Activated naive CD4-positive, alpha-beta T cell treated with anti-CD3 and anti-CD28 coated beads for 36 hours (primary cell): ENCODE data around the gene BUD31. TPM values are rescaled to one million over a fixed set of nuclear protein-coding genes. Genes with fewer than 3 reads are reported as not detected.

Experiments used
- CTCF ChIA-PET: fragments of 350-600 bp; sonication (Branson Sonifier 250); formaldehyde crosslinking; loops from one replicate; lab custom pipeline; 2021; ENCODE audit warnings: antibody characterized with exemption; lab: Charles Lee
- DNase-seq: peaks from one replicate; pipeline ENCODE4 v3.0.0-alpha.2; 2020
- H3K27ac Mint-ChIP-seq: one replicate; pipeline ENCODE4 v1.8.0; 2021; ENCODE audit warnings: mild to moderate bottlenecking, mixed read lengths
- H3K27me3 Mint-ChIP-seq: one replicate; pipeline ENCODE4 v1.8.0; 2021; ENCODE audit warnings: low read depth, mixed read lengths
- H3K36me3 Mint-ChIP-seq: one replicate; pipeline ENCODE4 v1.8.0; 2021; ENCODE audit warnings: low read depth, mixed read lengths
- H3K4me1 Mint-ChIP-seq: one replicate; pipeline ENCODE4 v1.8.0; 2021; ENCODE audit warnings: low read depth, mixed read lengths
- H3K4me3 Mint-ChIP-seq: one replicate; pipeline ENCODE4 v1.8.0; 2021; ENCODE audit warnings: mild to moderate bottlenecking, moderate library complexity, mixed read lengths
- H3K9me3 Mint-ChIP-seq: one replicate; pipeline ENCODE4 v1.8.0; 2021; ENCODE audit warnings: mixed read lengths
- intact Hi-C: fragments of 100-400 bp; cut with micrococcal nuclease; formaldehyde crosslinking; loops from one replicate; pipeline ENCODE4 v1.15.1; 2023
- total RNA-seq, 2 experiments: library from RNA; stranded (reverse); gene quantifications; one replicate each; pipeline ENCODE4 v1.2.3, GENCODE V29; 2021

Gene BUD31
- total RNA-seq = 100 to 1,000 TPM; 160 to 176 TPM

GRCh38 chr7:99408379-99409191 lies at the start of gene BUD31, which contains the start of gene PDAP1:
Gene BUD31 (plus strand): TSS chr7:99408969. CDS start chr7:99411093, 2,124 bp downstream.
Gene PDAP1 (minus strand): TSS chr7:99408597. CDS start chr7:99408548, 49 bp downstream.
- Mint-ChIP-seq H3K27ac (peak within 1 kb of the TSS; percentile 92), H3K27me3 (no peaks in the 10 kb centered on the region), H3K4me3 (peak within 1 kb of the TSS; percentile 89), H3K9me3 (no peaks in the 10 kb centered on the region), H3K4me1 (peaks cover 49% of the 10 kb centered on the region), H3K36me3 (peaks cover 33% of the 10 kb centered on the region)
- intact Hi-C loops = loop anchor here (1.0 to 5.0 kb wide), 15 partner anchors 15 to 1020 kb away; partner anchors contain the start of genes CPSF4, MBLAC1, MEPCE and PTCD1
- peak; percentile 97 for DNase-seq
- CTCF ChIA-PET = interaction anchor here (0.6 to 1.1 kb wide), 5 partner anchors 8 to 1732 kb away, joined by 3 to 5 read pairs (median 3); no protein-coding TSS in a partner anchor

GRCh38 chr7:99359465-99360154 lies 49.2 kb upstream of the BUD31 start:
- CTCF ChIA-PET = interaction anchor here (0.5 to 0.7 kb wide), 2 partner anchors 11 to 17 kb away, joined by 3 read pairs; no protein-coding TSS in a partner anchor
- H3K27ac Mint-ChIP-seq = no peak overlapping the region
- H3K9me3 Mint-ChIP-seq = no peaks in the 10 kb centered on the region
- no peak for DNase-seq
- no peaks in the 10 kb centered on the region for H3K27me3 Mint-ChIP-seq
- intact Hi-C loops = no loop called here
- H3K4me3 Mint-ChIP-seq = no peak overlapping the region
- H3K36me3 Mint-ChIP-seq = peaks cover 18% of the 10 kb centered on the region
- no peaks in the 10 kb centered on the region for H3K4me1 Mint-ChIP-seq

DNA sequence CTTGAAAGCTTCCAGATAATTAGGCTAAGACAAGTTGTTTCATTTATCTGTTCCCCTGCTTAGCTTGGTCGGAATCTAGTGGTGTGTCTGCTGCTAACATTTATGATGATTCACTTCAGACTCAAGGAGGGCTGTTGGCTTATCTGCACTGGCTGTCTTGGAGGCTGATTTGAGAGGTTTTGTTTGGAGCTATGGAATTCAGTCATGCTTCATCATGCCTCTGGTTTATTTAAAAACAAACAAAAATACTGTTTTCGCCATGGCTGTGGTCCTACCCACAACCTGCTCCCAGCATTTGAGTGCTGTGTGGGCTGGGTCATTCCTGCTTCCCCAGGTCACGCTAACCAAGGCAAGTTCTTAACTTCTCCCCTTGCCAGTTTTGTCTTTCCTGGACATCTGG lies 46.0 kb upstream of the BUD31 start:
- CTCF ChIA-PET = interaction anchor here (0.6 to 2.3 kb wide), 3 partner anchors 12 to 25 kb away, joined by 3 to 5 read pairs (median 3); no protein-coding TSS in a partner anchor

GRCh38 chr7:99363286-99363685 lies 45.5 kb upstream of the BUD31 start:
- no peak overlapping the region for H3K4me3 Mint-ChIP-seq
- no peaks in the 10 kb centered on the region for H3K27me3 Mint-ChIP-seq
- no peaks in the 10 kb centered on the region for H3K9me3 Mint-ChIP-seq
- CTCF ChIA-PET = interaction anchor here (0.6 to 2.3 kb wide), 2 partner anchors 12 to 24 kb away, joined by 3 to 5 read pairs; no protein-coding TSS in a partner anchor
- DNase-seq = no peak
- H3K27ac Mint-ChIP-seq = no peak overlapping the region
- no peaks in the 10 kb centered on the region for H3K4me1 Mint-ChIP-seq
- peaks cover 20% of the 10 kb centered on the region for H3K36me3 Mint-ChIP-seq
- intact Hi-C loops = no loop called here

More for the DNA sequence above, 46.0 kb upstream of the BUD31 start:
- Mint-ChIP-seq H3K36me3 (peaks cover 24% of the 10 kb centered on the region), H3K9me3 (no peaks in the 10 kb centered on the region), H3K27ac (peak overlapping the region; percentile 8), H3K27me3 (no peaks in the 10 kb centered on the region), H3K4me1 (no peaks in the 10 kb centered on the region), H3K4me3 (no peak overlapping the region)
- DNase-seq = no peak
- intact Hi-C loops = no loop called here

DNA sequence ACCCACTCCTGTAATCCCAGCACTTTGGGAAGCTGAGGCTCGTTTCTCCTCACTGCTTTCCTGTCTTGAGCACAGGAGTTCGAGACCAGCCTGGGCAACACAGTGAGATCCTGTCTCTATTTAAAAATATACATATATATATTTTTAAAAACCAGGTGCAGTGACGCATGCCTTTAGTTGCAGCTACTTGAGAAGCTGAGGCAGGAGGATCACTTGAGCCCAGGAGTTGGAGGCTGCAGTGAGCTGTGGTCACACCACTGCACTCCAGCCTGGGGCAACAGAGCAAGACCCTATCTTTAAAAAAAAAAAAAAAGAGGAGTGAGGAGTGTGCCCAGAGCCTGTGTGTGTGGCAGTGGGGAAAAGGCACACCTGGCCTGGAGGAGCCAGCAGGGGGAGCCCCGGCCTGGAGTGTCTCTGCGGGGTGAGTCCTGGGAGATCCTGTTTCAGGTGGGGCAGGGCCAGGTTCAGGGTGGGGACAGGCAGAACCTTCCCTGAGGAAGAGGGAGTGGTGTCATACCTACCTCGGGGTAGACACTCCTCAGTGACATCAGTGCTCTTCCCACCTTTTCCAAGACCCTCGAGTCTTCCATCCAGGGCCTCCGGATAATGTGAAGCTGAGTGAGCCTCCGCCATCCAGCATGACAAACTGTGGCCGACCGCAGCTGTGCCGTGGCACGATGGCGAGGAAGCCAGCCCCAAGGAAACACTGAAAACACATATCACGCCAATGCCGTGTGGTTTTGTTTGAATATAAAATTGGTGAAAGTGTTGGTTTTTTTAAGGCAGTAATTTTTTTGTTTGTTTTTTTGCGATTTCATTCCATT lies 43.2 kb upstream of the BUD31 start:
- Mint-ChIP-seq H3K4me1 (no peaks in the 10 kb centered on the region), H3K4me3 (no peak overlapping the region), H3K36me3 (peaks cover 22% of the 10 kb centered on the region), H3K9me3 (no peaks in the 10 kb centered on the region), H3K27me3 (no peaks in the 10 kb centered on the region), H3K27ac (no peak overlapping the region)
- CTCF ChIA-PET = interaction anchor here (0.6 to 1.8 kb wide), 9 partner anchors 8 to 1530 kb away, joined by 3 to 7 read pairs (median 4); partner anchors contain the start of gene ARPC1B
- DNase-seq = peak; percentile 71
- intact Hi-C loops = loop anchor here (1.0 kb wide), 2 partner anchors 22 to 43 kb away; partner anchors contain the start of genes BUD31 and PDAP1

DNA sequence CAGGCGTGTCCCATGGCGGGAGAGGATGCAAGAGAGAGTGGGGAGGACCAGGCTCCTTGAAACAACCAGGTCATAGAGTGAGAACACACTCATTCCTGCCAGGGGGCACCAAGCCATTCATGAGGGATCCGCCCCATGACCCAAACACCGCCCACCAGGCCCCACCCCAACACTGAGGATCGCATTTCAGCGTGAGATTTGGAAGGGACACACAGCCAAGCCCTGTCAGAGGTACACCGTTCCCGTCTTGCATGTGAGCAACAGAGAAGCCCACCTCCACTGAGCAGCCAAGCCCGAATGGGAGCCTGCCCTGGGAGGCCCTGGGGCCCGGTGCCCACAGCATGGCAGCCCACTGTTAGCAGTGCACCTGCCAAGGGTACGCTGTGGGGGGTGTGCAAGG lies 42.1 kb upstream of the BUD31 start:
- peaks cover 14% of the 10 kb centered on the region for H3K36me3 Mint-ChIP-seq
- intact Hi-C loops = no loop called here
- H3K4me3 Mint-ChIP-seq = no peak overlapping the region
- H3K27me3 Mint-ChIP-seq = no peaks in the 10 kb centered on the region
- H3K4me1 Mint-ChIP-seq = no peaks in the 10 kb centered on the region
- H3K27ac Mint-ChIP-seq = no peak overlapping the region
- no peak for DNase-seq
- H3K9me3 Mint-ChIP-seq = no peaks in the 10 kb centered on the region
- CTCF ChIA-PET = interaction anchor here (0.9 to 1.8 kb wide), 2 partner anchors 11 to 19 kb away, joined by 3 to 7 read pairs; no protein-coding TSS in a partner anchor

GRCh38 chr7:99368750-99369389 lies 39.9 kb upstream of the BUD31 start:
- intact Hi-C loops = no loop called here
- H3K27ac Mint-ChIP-seq = no peak overlapping the region
- H3K27me3 Mint-ChIP-seq = no peaks in the 10 kb centered on the region
- no peak for DNase-seq
- H3K4me1 Mint-ChIP-seq = no peaks in the 10 kb centered on the region
- no peaks in the 10 kb centered on the region for H3K9me3 Mint-ChIP-seq
- H3K36me3 Mint-ChIP-seq = peaks cover 14% of the 10 kb centered on the region
- CTCF ChIA-PET = interaction anchor here (0.6 kb wide), 1 partner anchor 539 kb away, joined by 3 read pairs; no protein-coding TSS in a partner anchor
- H3K4me3 Mint-ChIP-seq = no peak overlapping the region

GRCh38 chr7:99369767-99370391 lies 38.9 kb upstream of the BUD31 start:
- H3K27me3 Mint-ChIP-seq = no peaks in the 10 kb centered on the region
- H3K27ac Mint-ChIP-seq = no peak overlapping the region
- peaks cover 12% of the 10 kb centered on the region for H3K36me3 Mint-ChIP-seq
- intact Hi-C loops = no loop called here
- CTCF ChIA-PET = no interaction called here
- H3K4me3 Mint-ChIP-seq = no peak overlapping the region
- no peaks in the 10 kb centered on the region for H3K4me1 Mint-ChIP-seq
- no peak for DNase-seq
- no peaks in the 10 kb centered on the region for H3K9me3 Mint-ChIP-seq

DNA sequence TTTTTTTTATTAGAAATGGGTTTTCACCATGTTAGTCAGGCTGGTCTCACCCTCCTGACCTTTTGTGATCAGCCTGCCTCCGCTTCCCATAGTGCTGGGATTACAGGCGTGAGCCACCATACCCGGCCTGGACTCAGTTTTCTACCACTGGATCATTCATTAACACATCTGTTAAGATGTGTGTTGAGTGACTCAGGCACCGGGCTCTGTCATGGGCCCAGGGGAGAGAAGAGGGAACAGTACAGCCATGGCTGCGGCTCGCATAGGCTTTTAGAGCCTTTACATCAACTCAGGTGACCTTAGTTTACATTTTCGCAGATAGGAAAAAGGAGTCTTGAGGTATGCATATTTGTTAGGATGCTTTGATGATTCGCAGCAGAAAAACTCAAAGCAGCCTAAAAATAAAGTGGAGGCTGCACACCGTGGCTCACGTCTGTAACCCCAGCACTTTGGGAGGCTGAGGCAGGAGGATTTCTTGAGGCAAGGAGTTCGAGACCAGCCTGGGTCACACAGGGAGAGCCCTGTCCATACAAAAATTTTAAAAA lies 37.3 kb upstream of the BUD31 start:
- H3K4me3 Mint-ChIP-seq = no peak overlapping the region
- no peak for DNase-seq
- CTCF ChIA-PET = interaction anchor here (0.6 to 1.2 kb wide), 2 partner anchors 12 to 14 kb away, joined by 3 read pairs; no protein-coding TSS in a partner anchor
- peaks cover 6% of the 10 kb centered on the region for H3K36me3 Mint-ChIP-seq
- no peak overlapping the region for H3K27ac Mint-ChIP-seq
- intact Hi-C loops = no loop called here
- peaks cover 4% of the 10 kb centered on the region for H3K4me1 Mint-ChIP-seq
- H3K27me3 Mint-ChIP-seq = no peaks in the 10 kb centered on the region
- no peaks in the 10 kb centered on the region for H3K9me3 Mint-ChIP-seq

DNA sequence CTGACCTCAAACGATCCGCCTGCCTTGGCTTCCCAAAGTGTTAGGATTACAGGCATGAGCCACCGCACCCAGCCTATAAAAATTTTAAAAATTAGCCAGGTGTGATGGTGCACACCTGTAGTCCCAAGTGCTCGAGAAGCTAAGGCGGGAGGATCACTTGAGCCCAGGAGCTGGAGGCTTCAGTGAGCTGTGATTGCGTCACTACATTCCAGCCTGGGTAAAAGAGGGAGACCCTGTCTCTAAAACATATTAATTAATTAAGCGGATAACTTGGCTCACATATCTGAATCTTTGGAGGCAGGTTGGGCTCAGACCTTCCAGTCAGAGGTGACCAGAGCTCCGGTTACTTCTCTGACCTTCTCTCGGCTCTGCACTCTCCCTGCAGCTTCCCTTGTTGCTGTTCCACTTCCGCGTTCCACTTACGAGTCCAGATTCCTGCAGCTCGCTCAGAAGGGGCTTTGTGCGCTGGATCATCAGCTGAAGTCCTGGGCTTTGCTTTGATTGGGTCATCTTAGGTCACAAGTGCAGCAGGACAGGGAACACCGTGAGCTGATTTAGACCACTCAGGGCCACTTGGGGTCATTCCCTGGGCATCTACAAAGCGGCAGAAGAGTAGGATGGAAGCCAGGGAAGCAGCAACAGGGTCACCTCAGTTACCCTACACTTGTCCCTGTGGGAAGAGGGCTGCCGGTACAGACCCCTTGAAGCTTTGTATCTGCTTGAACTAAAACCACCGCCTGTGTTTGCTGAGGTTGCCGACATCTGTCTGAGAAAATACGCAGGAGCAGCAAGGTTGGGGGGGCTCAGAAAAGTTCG lies 36.3 kb upstream of the BUD31 start:
- Mint-ChIP-seq H3K27ac (no peak overlapping the region), H3K27me3 (no peaks in the 10 kb centered on the region), H3K4me1 (peaks cover 12% of the 10 kb centered on the region), H3K36me3 (peaks cover 6% of the 10 kb centered on the region), H3K9me3 (no peaks in the 10 kb centered on the region), H3K4me3 (peak overlapping the region; percentile 61)
- CTCF ChIA-PET = interaction anchor here (1.2 kb wide), 1 partner anchor 15 kb away, joined by 3 read pairs; no protein-coding TSS in a partner anchor
- DNase-seq = no peak
- intact Hi-C loops = no loop called here
